Activated CD4-positive, CD25-positive, alpha-beta regulatory T cell treated with anti-CD3 and anti-CD28 coated beads, Interleukin-2, amount 50 U/mL, for 16 hours (primary cell): ENCODE measurements around the gene ICOS.

Source experiments
- DNase-seq: peaks from one replicate; pipeline ENCODE4 v3.0.0-alpha.2; 2020; ENCODE audit warnings: low read depth, low spot score

ICOS gene

GRCh38 chr2:203936535-203936934 is at the start of gene ICOS:
ICOS (plus strand) TSS chr2:203936763; CDS start chr2:203936815, 52 bp downstream.
- DNase-seq: peak; percentile 44

DNA sequence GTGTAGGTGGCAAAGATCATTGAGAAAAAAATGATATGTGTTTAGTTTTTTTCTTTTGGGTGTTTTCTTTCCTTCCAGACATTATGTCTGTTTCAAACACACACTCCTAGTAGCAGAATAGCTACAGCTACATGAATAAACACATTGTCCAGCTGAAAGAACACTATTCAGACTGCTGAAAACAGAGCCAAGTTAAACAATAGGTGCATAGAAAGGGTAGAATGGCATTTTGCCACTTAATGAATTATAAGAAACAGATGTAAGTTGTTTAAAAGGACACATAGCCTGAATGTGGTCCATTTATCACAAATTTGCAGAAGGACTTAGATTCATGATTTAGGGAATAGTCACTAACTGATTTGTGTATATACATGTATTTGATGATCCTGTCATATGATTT is 48.9 kb upstream of the ICOS start:
- no peak for DNase-seq

- DNase-seq: no peak
Observed at GRCh38 chr2:203889542-203889941, 47.0 kb upstream of the ICOS start.

DNA sequence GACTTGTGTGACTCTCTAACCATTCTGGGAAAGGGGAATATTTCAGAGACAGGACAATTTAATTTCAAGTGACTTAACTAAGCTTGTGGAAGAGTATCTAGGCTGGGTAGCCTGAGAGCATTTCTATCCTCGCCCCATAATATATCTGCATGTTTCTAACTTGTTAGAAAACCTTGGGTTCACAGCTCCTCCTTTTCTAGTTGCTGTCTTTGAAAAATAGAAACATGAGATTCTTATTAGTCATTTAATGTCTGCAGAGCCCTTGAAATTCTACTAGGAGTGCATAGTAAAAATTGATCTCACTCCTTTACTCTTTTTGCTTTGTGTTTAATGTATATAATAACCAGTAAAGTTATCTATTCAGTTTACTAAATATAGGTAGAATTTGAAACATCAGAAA is 46.6 kb upstream of the ICOS start:
- DNase-seq: no peak

- DNase-seq: no peak
Observed at GRCh38 chr2:203890733-203891132, 45.8 kb upstream of the ICOS start.

DNA sequence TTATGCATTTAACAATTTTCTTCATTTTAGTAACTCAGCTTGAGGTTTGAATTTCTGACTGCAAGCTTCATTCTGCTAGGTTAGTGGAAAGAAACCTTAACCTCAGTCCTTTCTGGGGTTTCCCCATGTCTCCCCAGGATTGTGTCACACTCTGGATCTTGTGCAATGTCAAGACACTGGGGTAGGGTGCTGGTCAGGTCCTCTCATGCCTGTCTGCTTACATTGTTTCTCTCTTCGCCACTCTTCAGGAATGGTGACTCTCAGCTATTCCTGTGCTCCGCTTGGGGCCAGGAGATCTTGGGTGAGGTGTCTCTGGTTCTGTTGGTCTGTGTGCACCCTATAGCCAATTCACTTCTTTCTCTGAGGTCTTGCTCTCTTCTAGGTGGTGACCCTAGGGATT is 45.1 kb upstream of the ICOS start:
- DNase-seq: no peak

DNA sequence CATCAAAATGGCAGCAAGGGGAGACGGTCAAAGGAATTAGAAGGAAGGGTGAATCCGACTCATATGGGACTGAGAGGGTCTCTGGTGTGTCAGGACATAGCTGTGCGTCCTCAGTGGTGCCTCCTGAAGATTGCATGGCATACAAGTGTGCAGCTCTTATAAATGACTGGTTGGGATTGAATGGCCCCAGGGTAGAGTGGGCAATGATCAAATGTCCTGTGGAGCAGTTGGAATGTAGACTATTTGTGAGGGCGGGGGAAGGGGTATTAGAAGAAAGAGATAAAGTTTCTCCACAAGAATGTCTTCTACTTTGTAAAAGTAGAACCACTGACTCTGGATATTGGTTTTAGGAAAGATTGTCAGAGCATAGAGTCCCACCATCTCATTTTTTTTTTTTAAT is 44.4 kb upstream of the ICOS start:
- no peak for DNase-seq

- no peak for DNase-seq
Observed at GRCh38 chr2:203893401-203893800, 43.2 kb upstream of the ICOS start.

DNA sequence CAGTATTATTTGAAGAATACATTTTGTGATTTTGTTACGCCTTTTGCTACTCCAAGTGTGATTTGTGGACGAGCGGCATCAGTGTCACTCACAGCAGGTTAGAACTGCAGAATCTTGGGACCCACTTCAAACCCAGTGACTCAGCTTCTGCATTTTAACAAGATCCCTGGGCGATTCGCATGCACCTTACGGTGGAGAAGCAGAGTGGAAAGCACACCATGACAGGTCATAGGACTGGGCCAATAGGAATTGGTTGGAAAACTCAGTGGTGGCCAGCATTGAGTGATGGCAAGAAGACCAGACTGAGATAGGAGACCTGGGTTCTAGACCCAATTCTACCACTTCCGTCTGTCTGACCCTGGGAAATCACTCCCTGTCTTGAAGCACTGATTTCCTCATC is 42.7 kb upstream of the ICOS start:
- DNase-seq: no peak

DNA sequence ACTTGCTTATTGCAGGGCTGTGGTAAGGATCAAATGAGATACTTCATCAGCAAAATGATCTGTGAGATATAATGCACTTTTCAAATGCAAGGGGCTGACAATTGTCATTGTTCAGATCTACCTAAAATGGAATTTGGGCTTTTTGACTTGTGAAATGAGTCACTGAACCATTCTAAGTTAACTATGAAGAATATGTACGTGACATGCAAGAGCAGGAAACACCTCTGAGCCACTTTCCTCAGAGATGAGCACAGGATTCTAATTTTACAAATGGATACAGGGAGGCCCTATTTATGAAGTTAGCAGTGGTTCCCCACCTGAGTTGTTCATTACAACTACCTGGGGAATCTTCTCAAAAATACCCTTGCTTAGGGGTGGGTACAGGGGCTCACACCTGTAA is 42.3 kb upstream of the ICOS start:
- no peak for DNase-seq

- DNase-seq: no peak
Observed at GRCh38 chr2:203897544-203897943, 39.0 kb upstream of the ICOS start.

GRCh38 chr2:203898657-203899056 is 37.9 kb upstream of the ICOS start:
- DNase-seq: no peak

DNA sequence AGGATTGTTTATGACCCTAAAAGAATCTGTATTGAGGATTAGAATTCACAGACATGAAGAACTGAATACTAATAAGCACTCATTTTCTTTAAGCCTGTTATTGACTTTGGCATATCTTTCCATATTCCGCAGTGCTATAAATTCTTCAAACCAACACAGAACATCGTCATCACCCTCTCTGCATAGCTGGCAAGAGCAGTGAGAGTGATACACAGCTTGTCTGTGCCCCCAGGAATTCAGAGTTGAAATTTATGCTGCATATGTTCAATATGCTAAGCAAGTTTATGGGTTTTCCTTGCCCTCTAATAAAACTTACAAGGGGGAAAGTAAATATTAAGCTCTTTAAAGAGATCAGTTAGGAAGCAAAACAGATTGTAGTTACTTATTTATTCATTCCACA is 36.3 kb upstream of the ICOS start:
- no peak for DNase-seq

DNA sequence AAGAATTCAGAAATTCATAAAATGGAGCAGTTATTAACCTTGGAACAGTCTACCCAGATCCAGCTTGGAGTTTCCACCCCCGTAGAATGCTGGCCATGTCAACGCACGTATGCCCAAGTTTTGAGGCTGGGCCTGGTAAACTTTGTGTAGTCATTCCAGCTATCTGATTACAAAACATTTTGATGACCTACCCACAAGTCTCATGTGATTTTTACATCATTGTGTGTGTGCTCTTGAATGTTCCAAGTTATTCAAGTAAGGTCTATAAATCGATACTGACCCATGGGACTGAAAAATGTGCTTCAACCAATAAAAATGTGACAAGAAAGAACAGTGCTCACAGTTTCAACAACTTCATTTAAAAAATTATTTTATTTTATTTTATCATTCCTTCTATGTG is 32.5 kb upstream of the ICOS start:
- DNase-seq: no peak

DNA sequence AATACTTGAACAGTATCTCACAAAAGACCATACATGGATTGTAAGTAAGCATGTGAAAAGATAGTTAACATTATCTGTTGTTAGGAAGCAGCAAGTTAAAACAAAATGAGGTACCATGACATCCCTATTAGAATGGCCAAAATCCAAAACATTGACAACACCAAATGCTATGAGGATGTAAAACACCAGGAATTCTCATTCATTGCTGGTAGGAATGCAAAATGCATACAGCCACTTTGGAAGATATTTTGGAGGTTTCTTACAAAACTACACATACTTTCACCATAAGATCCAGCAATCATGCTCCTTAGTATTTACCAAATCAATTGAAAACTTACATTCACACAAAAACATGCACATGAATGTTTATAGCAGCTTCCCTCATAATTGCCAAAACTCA is 30.9 kb upstream of the ICOS start:
- no peak for DNase-seq

DNA sequence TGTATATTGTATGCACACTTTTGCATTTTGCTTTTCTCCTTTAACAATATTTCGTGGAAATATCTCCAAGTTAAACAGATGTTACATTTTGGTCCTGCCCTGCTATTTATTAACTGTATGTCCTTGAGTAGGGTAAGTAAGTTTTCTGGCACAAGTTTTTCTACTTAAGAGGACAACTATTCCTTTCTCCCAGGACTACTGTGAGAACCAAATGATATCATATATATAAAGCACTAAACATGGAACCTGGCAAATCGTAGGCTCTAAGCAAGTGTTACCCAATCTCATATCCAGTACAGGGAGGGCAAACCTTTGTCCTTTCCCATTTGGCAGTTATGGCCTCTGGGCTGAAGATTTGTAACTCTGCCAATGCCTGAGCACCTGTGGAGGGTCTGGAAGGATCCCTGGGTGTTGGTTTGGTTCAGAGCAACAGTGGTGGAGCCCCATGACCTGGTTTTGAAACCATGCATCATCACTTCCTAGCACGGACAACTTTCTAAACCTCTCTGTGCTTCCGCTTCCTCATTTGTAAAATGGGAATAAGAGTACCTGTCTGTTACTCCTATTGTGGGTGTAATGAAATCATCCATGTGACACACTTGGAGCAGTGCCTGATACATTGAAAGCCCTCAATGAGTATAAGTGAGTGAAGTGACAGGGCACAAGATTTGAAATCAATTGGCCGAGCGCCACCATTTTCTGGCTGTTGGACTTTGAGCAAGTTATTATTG is 28.3 kb upstream of the ICOS start:
- DNase-seq: no peak

- no peak for DNase-seq
Observed at GRCh38 chr2:203908797-203909185, 27.8 kb upstream of the ICOS start.

DNA sequence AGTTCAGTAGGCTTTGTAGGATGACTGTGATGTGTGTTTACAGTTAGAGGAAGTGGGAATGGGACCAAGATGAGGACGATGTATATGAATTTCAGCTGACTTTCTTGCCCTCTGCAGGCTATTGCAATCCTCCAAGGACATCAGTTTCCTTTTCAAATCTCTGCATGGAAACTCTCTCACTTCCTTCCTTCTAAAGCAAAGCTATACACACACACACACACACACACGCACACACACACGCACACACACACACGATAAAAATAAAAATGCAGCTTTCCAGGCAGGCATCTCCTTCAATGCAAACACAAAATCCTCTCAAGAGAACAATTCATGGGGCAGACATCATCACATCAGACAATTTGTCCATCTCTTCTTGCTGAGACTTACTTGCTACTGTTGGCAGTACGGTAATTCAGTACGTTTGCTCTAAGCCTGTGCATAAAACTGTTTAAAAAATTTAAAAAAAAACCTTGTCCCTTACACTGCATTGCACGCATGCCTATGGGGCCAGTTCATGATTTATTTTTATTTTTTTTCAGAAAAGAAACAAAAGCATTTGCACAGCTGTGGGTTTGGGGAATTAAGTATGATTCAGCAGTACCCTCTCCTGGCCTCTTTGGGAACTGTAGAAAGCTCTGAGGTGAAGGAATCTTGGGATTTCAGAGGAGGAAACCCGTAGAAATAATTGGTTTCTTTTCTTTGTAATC is 27.1 kb upstream of the ICOS start:
- no peak for DNase-seq

DNA sequence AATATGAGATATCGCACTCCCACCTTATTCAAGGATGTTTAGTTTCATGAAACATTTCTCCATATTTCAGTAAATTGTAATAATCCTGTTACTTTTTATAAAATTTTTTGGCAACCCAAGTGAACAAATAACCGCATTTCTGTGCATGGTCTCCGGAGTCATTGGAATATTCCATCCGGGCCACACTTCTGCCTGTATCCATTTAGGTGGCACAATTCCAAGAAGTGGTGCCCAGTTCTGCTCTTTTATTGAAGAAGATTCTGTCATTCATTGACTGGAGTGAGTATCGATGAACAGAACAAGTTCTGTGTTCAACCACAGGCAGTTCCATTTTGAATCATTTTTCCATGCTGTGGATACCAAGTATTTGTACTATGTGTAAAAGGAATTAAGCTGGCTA is 26.6 kb upstream of the ICOS start:
- no peak for DNase-seq

DNA sequence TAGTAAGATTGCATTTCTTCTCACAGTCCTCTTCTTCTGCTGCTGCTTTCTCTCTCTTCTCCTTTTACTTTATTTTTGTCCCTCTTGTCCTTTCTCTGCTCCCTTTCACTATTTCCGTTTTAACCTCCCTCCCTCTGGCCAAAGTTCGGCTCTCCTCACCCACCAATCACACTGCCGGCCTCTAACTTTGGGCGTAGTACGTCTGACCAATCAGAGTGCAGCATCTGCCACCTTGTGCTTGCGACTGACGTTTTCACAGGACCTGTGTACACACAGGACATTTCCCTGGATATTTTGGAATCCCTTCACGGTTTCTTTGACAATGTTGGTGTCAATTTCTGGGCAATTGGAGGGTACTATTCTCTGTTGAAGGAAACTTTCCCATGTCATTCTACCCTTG is 22.6 kb upstream of the ICOS start:
- no peak for DNase-seq

- DNase-seq: no peak
Observed at GRCh38 chr2:203914546-203915182, 21.9 kb upstream of the ICOS start.

- DNase-seq: no peak
Observed at GRCh38 chr2:203915256-203915655, 21.3 kb upstream of the ICOS start.

- no peak for DNase-seq
Observed at GRCh38 chr2:203916756-203917155, 19.8 kb upstream of the ICOS start.
